Colonic mucosa (tissue), 4 donors: ENCODE results near the gene HOATZ. TPM values are rescaled to one million over a fixed set of nuclear protein-coding genes. Genes with fewer than 3 reads are reported as not detected.

Experiments used
- DNase-seq: peaks from one replicate; pipeline ENCODE4 v3.0.0-alpha.2; 2020
- H3K27ac ChIP-seq: fragments of 200-600 bp; one replicate; pipeline ENCODE4 v1.8.0; 2021
- H3K27me3 ChIP-seq: fragments of 200-600 bp; one replicate; pipeline ENCODE4 v1.8.0; 2021
- H3K36me3 ChIP-seq: fragments of 200-600 bp; one replicate; pipeline ENCODE4 v1.8.0; 2021
- H3K4me1 ChIP-seq: fragments of 200-600 bp; one replicate; pipeline ENCODE4 v1.8.0; 2021; ENCODE audit warnings: mild to moderate bottlenecking
- H3K4me3 ChIP-seq: fragments of 200-600 bp; one replicate; pipeline ENCODE4 v1.8.0; 2021
- H3K9ac ChIP-seq, 2 donors: one replicate each; pipeline ENCODE4 v1.7.0; 2013; ENCODE audit warnings: control low read depth in 2 of 2, low read depth in 2 of 2, low read length in 2 of 2
- H3K9me3 ChIP-seq: fragments of 200-600 bp; one replicate; pipeline ENCODE4 v1.8.0; 2021
- CTCF ChIP-seq: fragments of 200-600 bp; IDR thresholded peaks from one replicate; pipeline ENCODE4 v1.8.0; 2022; ENCODE audit warnings: antibody characterized with exemption, mild to moderate bottlenecking
- intact Hi-C: fragments of 100-400 bp; cut with DNase I; formaldehyde crosslinking; loops from one replicate; pipeline ENCODE4 v1.14.1; 2022
- microRNA-seq: library from miRNA; unstranded; fragments of <30 nt; microRNA quantifications from one replicate; pipeline ENCODE4, GENCODE V29; 2019
- total RNA-seq, 2 donors: library from RNA; stranded (reverse); fragmentation: NEBNext Ultra II Directional in 1 of 2; extraction: Animal tissue kit (Norgen Biotek cat#: 25700) in 1 of 2; gene quantifications; one replicate each; pipeline ENCODE4 v1.2.1, GENCODE V29; 2021
- donor health status: healthy.
- donor health status: DM: no; HTN: no; CAD: no.
- donor health status: DM: no; HTN: no; CAD: no.

Gene HOATZ
- total RNA-seq, 2 donors from 2014 or later, result not detected

- Histone ChIP-seq H3K36me3 (no peaks in the 10 kb centered on the region), H3K27me3 (no peaks in the 10 kb centered on the region), H3K9ac (no peak overlapping the region), H3K9me3 (no peaks in the 10 kb centered on the region), H3K4me3 (no peak overlapping the region), H3K27ac (no peak overlapping the region), H3K4me1 (no peaks in the 10 kb centered on the region)
- no peak for TF ChIP-seq CTCF
- DNase-seq, result peak; percentile 55
- intact Hi-C loops, result loop anchor here (5.0 kb wide), 1 partner anchor 251 kb away; no protein-coding TSS in a partner anchor
Measured at GRCh38 chr11:111586388-111586831, 71.8 kb downstream of the HOATZ start.

Small RNA genes lying within 50 kb of the gene (microRNA-seq; reads per million reads assigned to microRNA genes)
- gene MIR34B (5.0 reads per million), gene MIR34C (53.5 reads per million, percentile 44 among the genes with 10 or more reads in this experiment)

Other genes with a start within 250 kb of the HOATZ start
- 1 to 10 TPM; 4.5 to 7.9 TPM for gene POU2AF3, start 216.2 kb upstream of the HOATZ start, total RNA-seq
- 1 to 10 TPM; 3.1 to 3.7 TPM for gene POU2AF1, start 135.5 kb upstream of the HOATZ start, total RNA-seq
- not detected for gene BTG4, start 2.4 kb upstream of the HOATZ start, total RNA-seq
- 1 to 10 TPM in 1 of 2 donors, under 1 TPM in 1; 0.99 to 9.0 TPM for gene LAYN, start 25.9 kb downstream of the HOATZ start, total RNA-seq
- gene SIK2, start 87.7 kb downstream of the HOATZ start, total RNA-seq, result 10 to 100 TPM; 16.2 to 21.3 TPM